HG03159 (cell line): ENCODE data around the gene LHX5.

Experiments
- ATAC-seq: cut with Tn5 transposase; IDR thresholded peaks from one replicate; pipeline ENCODE4 v1.9.1; 2021; ENCODE audit warnings: mild to moderate bottlenecking, moderate library complexity; ENCODE audit not compliant: unreplicated experiment

The LHX5 gene

DNA sequence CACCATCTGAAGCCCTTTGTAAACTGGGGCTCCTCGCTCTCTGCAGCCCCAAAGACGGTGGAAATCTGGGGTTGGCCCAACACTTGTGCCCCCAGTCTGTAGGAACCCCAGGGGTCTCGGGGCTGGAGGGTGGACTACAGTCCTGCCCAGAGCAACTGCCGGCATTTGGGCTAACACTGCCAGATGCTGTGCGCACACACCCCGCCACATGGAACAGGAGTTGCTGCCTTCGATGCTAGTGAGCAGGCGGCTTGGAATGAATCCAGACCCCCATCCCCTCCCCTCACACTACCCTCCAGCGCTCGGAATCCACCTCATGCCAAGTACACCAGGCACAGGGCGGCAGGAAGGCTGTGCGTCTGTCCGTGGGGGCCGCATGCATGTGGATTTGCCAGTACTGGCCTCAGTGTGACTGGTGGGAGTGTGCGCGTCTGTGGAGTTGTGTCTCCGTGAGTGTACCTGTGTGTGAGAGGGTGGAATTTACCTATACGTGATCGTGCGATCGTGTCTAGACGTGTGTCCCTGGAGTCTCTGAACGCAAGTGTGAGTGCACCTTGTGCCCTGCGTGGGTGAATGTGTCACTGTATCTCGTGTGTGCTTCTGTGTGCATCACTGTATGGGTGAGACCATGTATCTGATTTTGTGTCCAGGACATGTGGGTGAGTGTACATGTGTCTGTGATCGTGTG, 5.1 kb downstream of the LHX5 start:
- ATAC-seq, result no peak

DNA sequence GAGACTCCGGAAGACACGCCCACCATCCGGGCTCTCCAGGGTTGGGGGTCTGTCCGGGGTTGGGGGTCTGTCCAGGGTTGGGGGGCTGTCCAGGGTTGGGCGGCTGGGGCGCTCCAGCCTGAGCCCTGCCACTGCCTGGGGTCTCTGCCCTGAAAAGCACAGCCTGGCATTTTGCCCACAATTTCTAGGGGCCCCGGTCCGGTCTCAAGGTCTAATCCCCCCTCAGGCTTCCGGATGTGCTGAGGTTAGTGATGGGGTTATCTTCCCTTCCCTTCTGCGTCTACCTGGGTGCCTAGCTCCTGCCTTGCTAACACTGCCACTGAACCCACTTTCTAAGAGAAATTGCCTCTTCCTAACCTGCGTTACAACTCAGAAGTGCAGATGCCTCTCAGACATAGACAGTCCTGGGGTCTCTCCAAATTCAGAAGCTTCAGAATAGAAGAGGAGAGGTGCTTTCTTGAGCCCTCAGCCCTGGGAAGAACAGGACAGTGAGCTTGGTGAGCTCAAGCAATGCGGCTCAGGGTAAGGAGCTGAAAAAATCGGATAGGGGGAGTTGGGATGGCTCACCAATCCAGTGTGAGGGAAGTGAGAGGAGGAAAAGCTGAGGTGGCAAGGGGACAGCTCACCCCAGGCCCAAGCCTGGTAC, 5.7 kb downstream of the LHX5 start:
- ATAC-seq, result no peak

DNA sequence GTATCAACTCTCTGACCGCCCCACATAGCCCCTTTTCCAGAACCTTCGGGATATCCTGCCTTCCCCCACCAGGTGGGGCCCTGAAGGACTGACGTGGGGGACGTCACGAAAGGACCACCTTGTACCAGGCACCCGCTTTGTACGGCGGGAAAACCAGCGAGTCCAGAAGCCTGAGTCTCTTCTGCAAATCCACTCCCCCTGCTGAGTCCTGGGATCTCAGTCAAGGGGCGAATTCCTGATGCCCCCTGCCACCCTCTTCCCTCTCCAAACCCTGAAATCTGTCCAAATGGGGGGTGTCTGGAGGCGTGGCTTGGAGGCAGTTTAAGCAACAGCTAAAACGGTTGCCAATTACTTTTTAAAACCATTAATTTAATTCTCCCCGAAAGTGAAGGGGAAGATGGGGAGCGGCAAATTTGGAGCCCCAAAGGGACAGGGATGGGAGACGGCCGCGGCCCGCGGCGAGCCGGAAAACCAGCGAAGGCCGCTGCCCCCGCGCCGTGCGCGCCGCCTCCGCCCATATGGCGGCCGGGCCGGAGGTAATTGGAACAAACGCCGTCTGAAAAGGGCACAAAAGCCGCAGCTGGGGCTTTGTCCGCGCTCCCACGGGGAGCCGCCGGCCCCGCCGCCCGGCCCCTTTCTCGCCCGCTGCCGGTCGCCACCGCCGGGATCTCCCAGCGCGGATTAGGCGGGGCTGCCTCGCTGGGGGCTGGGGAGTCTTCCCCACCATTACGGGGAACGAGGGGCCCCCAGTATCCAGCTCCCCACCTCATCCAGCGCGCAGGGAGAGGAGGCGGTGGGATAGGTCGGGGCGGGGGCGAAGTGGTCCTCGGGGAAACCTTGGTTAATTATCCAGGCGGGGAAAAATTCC, 6.6 kb downstream of the LHX5 start:
- ATAC-seq, result no peak

DNA sequence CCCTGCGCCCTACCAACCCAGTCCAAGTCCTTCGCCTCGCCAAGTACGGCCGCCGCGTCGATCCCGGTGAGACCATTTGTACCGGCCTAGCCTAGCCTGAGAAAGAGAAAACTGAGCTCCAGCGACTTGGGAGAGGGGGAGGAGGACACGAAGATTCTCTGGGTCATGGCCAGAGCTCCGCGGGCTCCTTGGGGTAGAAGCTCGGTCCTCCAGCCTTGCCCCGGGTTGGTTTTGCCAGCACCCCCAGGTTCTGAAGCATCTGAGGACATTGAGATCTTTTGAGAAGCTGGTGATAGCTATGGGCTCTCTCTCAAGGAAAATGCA, 7.3 kb downstream of the LHX5 start:
- ATAC-seq, result no peak

DNA sequence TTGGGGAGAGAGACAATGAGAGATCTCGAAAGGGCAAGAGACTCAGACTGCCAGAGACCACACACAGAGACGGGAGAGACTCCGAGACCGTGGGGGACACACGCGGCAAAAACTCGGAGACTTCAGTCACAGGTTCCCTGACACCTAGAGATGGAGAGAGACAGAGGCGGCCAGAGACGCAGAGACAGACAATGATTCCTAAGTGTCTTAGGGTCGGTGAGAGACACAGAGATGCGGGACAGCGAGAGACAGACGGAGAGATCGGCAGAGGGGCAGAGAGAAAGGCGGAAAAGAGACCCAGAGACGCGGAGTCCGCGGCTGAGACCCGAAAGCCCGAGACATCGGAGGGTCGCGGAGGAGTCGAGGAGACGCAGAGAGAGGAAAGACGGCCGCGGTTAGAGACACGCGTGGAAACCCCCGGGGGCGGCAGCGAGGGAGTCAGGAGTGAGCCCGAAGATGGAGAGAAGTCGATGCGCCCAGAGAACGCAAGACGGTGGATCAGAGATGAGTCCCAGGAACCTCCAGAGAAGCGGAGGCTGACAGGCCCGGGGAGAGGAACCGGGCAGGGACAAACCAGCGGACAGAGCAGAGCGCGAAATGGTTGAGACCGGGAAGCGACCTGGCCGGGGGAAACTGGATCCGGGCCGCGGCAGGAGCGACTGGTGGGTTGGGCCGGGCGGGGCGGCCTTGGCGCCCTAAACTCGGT, 7.8 kb downstream of the LHX5 start:
- no peak for ATAC-seq

DNA sequence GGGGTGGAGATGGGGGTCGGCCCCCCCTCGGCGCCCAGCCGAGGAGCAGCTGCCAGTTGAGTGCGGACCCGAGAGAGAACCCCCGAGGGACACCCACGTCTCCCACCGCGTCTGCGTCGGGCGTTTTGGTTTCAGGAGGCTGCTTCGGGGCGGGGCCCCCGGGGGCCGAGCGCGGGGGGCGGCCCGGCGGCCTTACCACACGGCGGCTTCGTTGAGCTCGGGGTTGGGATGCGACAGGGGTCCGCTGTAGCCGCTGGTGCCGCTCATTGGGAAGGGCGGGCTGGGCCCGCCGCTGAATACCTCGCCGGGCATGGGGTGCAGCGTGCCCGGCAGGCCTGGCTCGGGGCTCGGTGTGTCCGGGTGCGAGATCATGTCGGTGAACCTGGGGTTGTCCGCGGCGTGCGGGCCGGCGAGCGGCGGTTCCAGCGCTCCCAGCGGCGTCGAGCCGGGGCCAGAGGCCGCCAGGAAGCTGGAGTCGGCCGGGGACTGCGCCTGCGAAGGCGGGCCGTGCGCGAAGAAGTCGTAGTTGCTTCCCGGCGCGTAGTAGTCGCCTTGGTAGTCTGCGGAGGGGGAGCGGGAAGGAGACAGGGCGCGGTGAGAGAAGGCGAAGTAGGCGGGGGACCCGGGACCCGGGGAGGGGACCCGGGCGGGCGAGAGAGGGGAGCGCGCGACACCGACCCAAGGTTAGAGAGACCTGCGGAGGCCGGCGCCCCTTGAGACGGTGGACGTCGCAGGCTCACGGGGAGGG, 8.5 kb downstream of the LHX5 start:
- ATAC-seq, result no peak

DNA sequence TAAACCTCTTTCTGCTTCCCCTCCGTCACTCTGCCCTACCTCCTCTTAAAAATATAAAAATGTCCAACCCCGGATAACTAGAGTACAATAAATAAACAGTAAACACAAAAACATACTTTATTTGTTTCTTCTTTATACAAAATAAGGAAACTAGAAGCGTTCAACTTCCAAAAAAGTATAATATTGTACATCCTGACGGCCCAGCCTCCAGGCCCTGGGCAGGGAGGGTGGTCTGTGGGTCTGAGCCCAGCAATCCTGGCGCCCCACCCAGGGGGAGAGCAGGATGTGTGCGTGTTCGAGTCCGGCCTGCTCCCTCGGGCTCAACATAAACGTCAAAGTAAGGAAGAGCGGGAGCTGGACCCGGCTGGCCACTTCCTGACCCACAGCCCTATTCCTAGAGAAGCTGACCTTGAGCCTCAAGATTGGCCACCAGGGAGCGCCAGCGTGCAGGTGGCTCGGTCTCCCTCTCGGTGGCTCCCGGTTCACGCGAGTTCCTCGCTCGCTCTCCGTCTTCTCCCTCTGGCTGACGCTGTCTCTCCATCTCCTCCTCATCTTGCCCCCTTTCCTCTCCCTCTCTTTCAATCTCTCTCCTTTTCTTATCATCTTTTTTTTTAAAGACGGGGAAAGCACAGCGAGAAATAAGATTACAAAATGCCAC, 9.4 kb downstream of the LHX5 start:
- ATAC-seq, result no peak

DNA sequence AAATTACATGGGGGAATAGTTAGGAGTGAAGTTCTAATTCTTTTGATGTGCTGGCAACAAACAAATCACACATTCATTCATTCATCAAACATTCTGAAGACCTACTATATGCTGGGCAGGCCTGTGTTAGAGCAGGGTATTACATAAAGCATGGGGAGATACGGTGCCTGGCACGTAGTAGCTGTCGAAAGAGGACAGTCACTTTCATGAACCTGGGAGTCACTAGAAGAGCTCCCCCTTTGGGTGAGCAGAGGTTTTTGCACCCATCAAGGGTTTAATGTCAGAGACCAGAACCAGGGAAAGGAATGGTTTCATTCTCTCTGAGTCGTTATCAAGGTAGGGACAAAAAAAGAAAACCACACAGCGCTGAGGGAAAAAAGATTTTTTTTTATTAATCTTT, 10.0 kb downstream of the LHX5 start:
- ATAC-seq, result no peak

DNA sequence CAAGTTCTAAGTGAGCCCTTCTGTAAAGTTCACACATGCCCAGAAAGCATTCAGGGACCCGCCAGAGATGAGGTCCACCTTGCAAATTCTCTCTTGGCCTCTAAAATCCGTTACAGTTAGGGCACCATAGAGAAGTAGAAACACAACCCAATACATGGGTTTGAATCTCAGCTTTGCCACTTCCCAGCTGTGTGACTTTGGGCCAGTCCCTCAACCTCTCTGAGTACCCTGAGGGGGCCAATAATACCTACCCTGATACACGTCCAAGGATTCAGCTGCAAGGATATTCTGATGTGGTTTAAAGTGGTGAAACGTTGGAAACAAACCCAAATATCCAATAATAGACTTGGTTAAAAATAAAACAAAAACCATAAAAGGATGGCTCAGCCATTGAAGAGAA, 11.7 kb downstream of the LHX5 start:
- ATAC-seq, result no peak

DNA sequence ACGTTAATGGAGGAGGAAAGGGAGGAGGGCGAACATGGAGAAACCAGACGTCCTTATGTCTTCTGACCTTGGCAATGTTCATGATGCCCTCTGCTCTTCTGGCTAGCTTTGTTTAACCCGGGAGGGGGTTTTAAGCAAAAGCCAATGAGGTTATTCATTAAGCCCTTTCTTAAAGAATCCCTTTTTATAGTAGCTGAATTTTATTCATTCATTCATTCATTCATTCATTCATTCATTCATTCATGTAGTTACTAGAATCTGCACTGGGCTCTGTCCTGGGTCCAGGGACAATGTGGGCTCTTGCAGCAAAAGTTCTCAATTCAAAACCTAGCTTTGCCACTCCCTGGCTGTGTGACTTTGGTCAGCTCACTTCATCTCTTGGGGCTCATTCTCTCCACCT, 14.0 kb downstream of the LHX5 start:
- ATAC-seq, result no peak

DNA sequence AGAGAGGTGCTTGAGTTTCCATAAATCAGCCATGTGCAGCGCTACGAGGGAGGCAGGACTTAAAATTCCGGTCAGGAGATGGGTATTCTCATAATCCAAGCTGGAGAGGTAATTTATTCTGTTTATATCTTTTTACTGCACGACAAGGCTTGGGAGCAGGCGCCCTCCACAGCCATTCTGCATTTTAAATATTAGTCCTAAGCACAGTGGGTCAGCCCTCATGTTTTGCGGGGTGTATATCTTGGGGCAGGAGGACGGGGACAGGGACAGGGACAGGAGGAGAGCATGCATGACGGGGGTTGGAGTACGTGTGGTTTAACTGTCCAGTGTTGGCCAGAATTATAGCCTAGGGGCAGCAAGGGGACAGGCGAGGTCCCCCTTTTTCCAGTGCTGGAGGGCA, 14.5 kb downstream of the LHX5 start:
- no peak for ATAC-seq

DNA sequence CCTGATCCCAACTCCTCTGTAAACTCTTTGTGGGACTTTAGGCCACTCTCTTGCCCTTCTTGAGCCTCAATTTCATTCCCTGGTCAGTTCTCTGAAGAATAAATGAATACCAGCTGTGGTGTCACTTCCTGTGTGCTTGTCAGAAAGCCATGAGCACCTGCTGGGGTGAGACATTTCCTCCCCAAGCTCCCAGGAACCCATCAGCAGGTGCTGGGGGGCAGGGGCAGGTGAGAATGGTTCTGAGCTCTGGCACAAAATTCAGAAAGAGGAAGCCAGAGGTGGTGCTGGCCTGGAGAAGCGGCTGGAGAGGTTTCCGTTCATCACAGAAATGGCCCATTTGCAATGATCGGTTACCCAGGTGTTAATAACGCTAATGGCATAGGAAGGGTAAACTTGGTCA, 14.9 kb downstream of the LHX5 start:
- no peak for ATAC-seq

DNA sequence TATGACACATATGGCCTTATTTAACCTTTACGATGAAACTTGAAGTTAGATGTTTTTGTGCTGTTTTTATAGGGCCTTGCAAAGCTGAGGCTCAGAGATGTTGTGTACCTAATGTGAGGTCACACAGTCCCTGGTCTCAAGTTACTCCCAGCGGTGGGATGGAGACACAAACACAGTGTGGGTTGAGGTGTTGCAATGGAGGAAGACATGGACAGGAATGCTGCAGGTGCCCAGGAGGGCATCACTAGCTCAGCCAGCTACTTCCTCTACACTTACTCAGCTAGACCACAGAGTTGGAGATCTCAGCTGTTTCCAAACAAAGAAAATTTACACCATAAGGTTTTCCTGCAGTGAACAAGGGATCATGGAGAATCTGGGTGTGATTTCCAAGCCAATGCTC, 15.5 kb downstream of the LHX5 start:
- ATAC-seq, result no peak

DNA sequence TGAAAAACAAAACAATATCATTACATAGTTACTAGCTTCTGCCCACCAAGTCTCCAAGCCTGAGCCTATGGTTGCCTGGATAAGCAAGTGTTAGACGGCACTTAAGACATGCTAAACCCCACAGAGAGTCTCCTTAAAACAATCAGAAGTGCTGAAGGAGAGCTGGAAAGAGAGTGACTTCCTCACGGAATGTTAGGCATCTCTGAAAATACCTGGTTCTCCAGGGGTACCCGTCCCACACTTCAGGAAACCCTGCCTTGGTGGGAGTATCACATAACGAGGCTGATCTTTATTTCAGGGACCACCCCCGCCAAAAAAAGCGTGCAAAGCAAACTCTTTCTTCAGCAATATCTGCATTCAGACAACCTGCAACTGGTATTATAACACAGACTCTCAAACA, 18.3 kb downstream of the LHX5 start:
- ATAC-seq, result no peak

DNA sequence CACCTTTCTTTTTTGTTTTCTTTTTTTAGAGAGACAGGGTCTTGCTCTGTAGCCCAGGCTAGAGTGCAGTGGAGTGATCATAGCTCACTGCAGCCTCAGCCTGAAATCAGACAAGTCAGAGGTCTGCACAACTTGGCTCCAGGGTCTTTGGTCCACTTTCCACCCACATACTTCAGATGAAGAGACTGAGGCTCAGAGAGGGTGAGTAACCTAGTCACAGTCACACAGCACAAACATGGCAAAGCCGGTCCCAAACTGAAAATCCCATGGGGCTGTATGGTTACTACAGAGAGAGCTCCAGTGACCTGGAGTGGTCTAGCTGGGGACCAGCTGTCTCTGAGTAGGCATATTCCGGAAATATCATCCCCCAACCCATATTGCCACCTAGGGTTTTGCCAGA, 19.2 kb downstream of the LHX5 start:
- no peak for ATAC-seq

DNA sequence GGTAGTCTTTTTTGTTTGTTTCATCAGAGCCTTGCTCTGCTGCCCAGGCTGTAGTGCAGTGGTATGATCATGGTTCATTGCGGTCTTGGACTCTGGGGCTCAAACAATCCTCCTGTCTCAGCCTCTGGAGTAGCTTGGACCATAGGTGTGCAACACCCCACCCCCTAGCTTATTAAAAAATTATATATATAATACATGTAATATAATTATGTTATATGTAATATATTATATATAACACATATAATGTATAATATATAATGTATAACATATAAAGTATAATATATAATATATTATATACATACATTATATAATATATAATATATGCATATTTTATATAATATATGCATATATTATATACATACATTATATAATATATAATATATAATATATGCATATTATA, 21.8 kb downstream of the LHX5 start:
- ATAC-seq, result no peak

DNA sequence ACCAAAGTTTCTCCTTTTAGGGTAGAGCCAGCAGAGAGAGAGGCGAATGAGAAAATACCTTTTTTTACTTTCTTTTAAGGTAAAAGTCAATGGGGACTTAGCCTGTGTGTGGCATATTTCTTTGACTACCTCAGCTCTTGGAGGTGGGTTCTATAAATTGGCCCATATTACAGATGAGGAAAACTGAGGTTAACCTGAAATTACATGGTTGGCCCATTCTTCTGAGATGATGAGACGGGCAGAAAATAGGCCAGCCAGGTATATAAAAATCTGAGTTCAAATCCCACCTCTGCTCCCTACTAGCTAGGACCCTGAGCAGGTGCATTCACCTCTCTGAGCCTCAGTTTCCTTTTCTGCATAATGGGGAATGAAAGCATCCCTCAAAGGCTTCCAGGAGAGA, 22.4 kb downstream of the LHX5 start:
- no peak for ATAC-seq

DNA sequence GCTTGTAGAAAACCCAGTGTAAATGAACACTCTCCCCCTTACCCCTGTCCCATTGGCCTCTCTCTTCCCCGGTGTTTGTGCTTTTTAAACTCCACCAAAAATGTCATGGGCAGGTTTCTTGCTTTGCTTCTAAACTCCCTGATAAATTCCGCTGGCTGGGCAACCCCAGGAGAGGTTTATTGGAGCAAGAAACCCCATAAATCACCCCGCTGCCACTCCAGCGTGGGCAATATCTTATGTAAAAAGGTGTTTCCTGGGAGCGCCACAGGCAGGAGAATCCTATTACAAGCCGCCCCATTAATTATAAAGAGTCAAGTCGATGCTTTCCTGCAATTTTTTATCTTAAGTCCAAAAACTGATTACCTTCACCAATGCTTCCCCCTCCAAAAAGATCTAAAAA, 22.8 kb downstream of the LHX5 start:
- ATAC-seq, result no peak

DNA sequence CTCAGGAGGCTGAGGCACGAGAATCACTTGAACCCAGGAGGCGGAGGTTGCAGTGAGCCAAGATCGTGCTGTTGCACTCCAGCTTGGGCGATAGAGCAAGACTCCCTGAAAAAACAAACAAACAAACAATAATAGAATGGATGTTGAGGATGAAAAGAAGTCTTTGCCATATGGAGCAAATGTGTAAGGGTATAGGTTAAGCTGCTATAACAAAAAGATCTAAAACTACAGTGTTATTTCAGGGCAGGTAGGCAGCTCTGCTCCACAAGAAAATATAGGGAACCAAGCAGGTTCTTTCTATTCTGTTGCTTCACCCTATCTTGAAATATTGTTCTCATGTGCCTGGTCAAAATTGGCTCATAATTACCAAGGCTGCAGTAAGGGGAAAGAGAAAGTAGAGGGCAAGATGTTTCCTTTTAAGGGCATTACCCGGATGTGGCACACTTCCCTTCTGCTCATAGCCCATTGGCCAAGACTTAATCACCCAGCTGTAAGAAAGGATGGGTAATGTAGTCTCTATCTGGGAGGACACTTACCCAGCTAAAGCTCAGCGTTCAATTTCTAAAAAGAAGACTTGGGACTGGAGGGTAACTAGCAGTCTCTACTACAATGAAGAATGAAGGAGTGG, 26.0 kb downstream of the LHX5 start:
- ATAC-seq, result no peak

DNA sequence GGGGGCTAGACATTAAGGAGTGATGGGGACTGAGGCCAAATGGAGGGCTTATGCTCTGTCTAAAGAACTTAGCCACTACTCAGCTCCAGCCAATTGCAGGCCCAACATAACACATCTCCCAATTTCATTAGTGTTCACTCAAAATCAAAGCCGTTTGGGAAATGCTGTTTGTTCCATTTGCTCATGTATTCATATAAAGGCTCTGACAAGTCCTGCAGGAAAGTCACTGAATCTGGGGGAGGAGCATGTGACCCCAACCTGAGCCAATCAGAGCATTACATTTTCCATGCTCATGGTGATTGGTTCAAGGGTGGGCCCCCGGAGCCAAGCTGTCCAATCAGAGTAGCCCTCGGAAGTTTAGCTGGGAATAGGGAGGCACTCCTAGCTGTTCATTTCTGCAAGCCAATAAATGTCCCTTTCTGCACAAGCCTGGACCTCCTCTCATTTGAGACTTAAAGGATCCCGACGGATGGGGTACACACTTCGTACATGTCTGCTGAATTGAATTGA, 28.6 kb downstream of the LHX5 start:
- ATAC-seq, result no peak
